Adipose tissue (tissue), 3 donors: ENCODE results near the gene SPATA45. TPM values are rescaled to one million over a fixed set of nuclear protein-coding genes. Genes with fewer than 3 reads are reported as not detected.
"Not testable (repeated sequence)": the region's sequence is repeated elsewhere in the genome, so short reads cannot be mapped to it uniquely, and the experiment has no call there.

Experiments
- H3K27ac ChIP-seq: one replicate; pipeline ENCODE4 v1.5.1; 2013; ENCODE audit warnings: low read depth, low read length
- WGBS, 3 donors: extraction: QIAGEN DNeasy Blood & Tissue Kit; methylation state at CpG; one replicate each; pipeline ENCODE4 v1.1.7; 2013; 5-methylcytosine and 5-hydroxymethylcytosine counted together
- polyA plus RNA-seq, 3 donors: library from polyadenylated mRNA; stranded (reverse); fragments of 200-250 nt; gene quantifications; one replicate each; pipeline ENCODE4 v1.2.3, GENCODE V29; 2013
- donor health status: healthy with polysubstance abuse.
- donor health status: Bipolar disorder and iron deficiency.
- donor health status: healthy.

Gene SPATA45
- not detected for polyA plus RNA-seq

GRCh38 chr1:212847549-212847948, at the start of gene SPATA45:
TSS of gene SPATA45 (minus strand) at chr1:212847649. CDS start at chr1:212836149, 11,500 bp downstream.
- no peak within 1 kb of the TSS for H3K27ac ChIP-seq
- 94 to 95% (median 95%) methylated on average over 4 of the region's 4 CpGs for WGBS, 3 donors

DNA sequence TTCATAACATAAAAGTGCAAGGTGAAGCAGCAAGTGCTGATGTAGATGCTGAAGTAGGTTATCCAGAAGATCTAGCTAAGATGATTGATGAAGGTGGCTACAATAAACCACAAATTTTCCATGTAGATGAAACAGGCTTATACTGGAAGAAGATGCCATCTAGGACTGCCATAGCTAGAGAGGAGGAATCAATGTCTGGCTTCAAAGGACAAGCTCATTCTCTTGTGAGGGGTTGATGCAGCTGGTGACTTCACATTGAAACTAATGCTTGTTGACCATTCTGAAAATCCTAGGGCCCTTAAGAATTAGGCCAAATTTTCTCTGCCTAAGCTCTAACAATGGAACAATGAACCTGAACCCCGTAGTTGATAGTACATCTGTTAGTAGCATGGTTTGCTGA, 44.7 kb upstream of the SPATA45 start:
- 91 to 97% (median 95%) methylated on average over 1 of the region's 1 CpG for WGBS, 3 donors
- no peak overlapping the region for H3K27ac ChIP-seq

GRCh38 chr1:212884592-212884991, 37.1 kb upstream of the SPATA45 start:
- no peak overlapping the region for H3K27ac ChIP-seq
- WGBS, 3 donors: 80 to 85% (median 83%) methylated on average over 4 of the region's 4 CpGs

DNA sequence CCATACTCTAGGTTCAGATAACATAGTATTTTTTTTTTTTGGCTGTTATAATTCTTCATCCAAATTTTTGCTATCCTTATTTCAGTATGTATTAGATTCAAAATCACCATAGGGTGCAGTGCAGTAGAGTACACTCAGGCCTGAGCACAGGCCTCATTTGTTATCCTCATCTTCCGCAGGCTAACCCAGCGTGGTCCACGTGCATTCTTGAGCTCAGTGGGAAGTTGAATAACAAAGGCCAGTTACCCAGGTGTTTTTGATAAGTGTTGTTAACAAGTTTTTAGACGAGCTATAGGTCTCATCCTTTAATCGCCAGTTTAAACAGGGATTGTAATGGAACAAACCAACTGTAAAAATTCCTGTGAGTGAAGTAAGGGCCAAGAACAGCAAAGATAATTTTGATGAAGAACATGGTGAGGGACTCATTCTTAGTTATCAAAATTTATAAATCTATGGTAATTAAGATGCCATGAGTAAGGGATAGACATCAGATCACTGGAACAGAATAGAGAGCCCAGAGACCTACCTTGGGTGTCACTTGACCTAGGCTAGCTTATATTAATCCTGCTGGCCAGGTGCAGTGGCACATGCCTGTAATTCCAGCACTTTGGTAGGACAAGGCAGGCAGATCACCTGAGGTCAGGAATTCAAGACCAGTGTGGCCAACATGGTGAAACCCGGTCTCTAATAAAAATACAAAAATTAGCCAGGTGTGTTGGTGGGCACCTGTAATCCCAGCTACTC, 32.7 kb upstream of the SPATA45 start:
- WGBS, 3 donors: 87 to 91% (median 91%) methylated on average over 6 of the region's 6 CpGs

DNA sequence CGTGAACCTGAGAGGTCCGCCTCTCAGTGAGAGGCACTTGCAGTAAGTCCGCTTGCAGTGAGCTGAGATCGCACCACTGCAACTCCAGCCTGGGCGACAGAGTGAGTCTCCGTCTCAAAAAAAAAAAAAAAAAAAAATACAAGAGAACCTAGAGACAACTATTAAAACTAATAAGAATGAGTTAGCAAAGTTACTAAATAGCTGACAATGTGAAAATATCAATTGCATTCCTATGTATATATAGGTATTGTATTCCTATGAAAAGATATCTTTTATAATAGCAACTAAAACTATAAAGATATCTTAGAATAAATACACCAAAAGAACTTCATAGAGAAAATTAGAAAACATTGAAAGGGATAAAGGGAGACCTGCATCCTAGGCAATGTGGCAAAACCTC, 31.0 kb upstream of the SPATA45 start:
- no peak overlapping the region for H3K27ac ChIP-seq
- WGBS, 3 donors: 96 to 97% (median 97%) methylated on average over 6 of the region's 6 CpGs

More for the DNA sequence above, 32.7 kb upstream of the SPATA45 start:
- no peak overlapping the region for H3K27ac ChIP-seq

GRCh38 chr1:212873518-212873917, 26.1 kb upstream of the SPATA45 start:
- 72 to 77% (median 74%) methylated on average over 2 of the region's 2 CpGs for WGBS, 3 donors

GRCh38 chr1:212871976-212872375, 24.5 kb upstream of the SPATA45 start:
- WGBS, 3 donors: 91 to 100% (median 100%) methylated on average over 1 of the region's 1 CpG
- no peak overlapping the region for H3K27ac ChIP-seq

More at GRCh38 chr1:212873518-212873917, 26.1 kb upstream of the SPATA45 start:
- no peak overlapping the region for H3K27ac ChIP-seq

- 53 to 96% (median 96%) methylated on average over 1 of the region's 1 CpG for WGBS, 3 donors
- no peak overlapping the region for H3K27ac ChIP-seq
Observed at GRCh38 chr1:212867192-212867591, 19.7 kb upstream of the SPATA45 start.

GRCh38 chr1:212864201-212864600, 16.8 kb upstream of the SPATA45 start:
- WGBS, 3 donors: 91 to 95% (median 94%) methylated on average over 4 of the region's 4 CpGs
- H3K27ac ChIP-seq: no peak overlapping the region

DNA sequence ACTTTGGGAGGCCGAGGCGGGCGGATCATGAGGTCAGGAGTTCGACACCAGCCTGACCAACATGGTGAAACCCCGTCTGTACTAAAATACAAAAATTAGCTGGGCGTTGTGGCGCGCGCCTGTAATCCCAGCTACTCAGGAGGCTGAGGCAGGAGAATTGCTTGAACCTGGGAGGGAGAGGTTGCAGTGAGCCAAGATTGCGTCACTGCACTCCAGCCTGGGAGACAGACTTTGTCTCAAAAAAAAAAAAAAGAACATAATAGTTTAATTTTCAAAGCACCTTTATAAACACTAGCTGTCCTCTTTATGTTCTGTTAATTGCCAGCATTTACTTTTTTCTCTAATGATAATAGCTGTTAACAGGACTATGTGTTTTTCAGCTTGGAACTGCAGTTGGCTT, 15.9 kb upstream of the SPATA45 start:
- H3K27ac ChIP-seq: not testable (repeated sequence)
- WGBS, 3 donors: 87 to 92% (median 89%) methylated on average over 9 to 10 of the region's 10 CpGs

GRCh38 chr1:212862111-212862690, 14.8 kb upstream of the SPATA45 start:
- H3K27ac ChIP-seq: no peak overlapping the region

GRCh38 chr1:212860713-212861581, 13.5 kb upstream of the SPATA45 start:
- no peak overlapping the region for H3K27ac ChIP-seq
- 78 to 83% (median 80%) methylated on average over 5 of the region's 5 CpGs for WGBS, 3 donors

More at GRCh38 chr1:212862111-212862690, 14.8 kb upstream of the SPATA45 start:
- WGBS, 3 donors: 62 to 89% (median 82%) methylated on average over 2 of the region's 2 CpGs

DNA sequence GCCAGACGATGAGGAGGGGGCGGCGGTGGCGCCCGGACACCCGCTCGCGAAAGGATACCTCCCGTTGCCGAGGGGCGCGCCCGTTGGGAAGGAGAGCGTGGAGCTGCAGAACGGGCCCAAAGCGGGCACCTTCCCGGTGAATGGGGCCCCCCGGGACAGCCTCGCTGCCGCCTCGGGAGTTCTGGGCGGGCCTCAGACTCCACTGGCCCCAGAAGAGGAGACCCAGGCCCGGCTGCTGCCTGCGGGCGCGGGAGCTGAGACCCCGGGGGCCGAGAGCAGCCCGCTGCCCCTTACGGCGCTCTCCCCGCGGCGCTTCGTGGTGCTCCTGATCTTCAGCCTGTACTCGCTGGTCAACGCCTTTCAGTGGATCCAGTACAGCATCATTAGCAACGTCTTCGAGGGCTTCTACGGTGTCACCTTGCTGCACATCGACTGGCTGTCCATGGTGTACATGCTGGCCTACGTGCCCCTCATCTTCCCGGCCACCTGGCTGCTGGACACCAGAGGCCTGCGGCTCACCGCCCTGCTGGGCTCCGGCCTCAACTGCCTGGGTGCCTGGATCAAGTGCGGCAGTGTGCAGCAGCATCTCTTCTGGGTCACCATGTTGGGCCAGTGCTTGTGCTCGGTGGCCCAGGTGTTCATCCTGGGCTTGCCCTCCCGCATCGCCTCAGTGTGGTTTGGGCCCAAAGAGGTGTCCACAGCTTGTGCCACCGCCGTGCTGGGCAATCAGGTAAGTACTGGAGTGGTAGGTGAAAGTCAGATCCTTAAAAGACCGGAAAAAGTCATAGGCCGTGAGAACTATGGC, 11.2 kb upstream of the SPATA45 start:
- 5 to 8% (median 5%) methylated on average over 49 to 54 of the region's 54 CpGs for WGBS, 3 donors
- no peak overlapping the region for H3K27ac ChIP-seq

DNA sequence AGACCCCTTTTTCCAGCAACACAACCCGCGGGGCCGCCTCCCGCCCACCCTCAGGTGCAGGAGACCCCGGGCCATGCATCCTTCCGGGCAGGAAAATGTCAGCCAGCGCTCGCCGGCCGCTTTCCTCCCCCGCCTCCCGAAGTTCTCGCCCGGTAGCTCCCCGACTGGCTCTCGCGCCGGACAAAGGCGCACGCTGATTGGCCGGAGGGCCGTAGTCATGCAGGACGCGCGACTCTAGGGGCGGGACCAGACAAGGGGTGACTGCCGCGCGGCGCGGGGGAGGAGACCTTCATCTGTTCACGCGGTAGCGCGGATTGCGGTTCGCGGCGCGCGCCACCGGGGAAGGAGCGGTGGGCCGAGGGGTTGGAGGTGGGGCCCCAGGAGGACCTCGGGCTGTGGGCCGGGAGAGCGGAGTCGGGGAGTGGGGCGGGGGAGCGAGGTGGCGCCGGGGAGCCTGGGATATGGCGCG, 10.6 kb upstream of the SPATA45 start, which contains the start of gene FLVCR1:
Gene FLVCR1, plus strand, starts transcription at position 284 of the 469 bp plus-strand sequence. Its CDS starts 178 bp downstream, at position 462.
- 0 to 1% (median 0%) methylated on average over 53 to 54 of the region's 54 CpGs for WGBS, 3 donors
- H3K27ac ChIP-seq: no peak within 1 kb of the TSS

- 91 to 92% (median 92%) methylated on average over 16 of the region's 16 CpGs for WGBS, 3 donors
- no peak overlapping the region for H3K27ac ChIP-seq
Observed at GRCh38 chr1:212856755-212857154, 9.3 kb upstream of the SPATA45 start.

- no peak overlapping the region for H3K27ac ChIP-seq
- 82 to 86% (median 85%) methylated on average over 5 of the region's 5 CpGs for WGBS, 3 donors
Observed at GRCh38 chr1:212853658-212854057, 6.2 kb upstream of the SPATA45 start.

DNA sequence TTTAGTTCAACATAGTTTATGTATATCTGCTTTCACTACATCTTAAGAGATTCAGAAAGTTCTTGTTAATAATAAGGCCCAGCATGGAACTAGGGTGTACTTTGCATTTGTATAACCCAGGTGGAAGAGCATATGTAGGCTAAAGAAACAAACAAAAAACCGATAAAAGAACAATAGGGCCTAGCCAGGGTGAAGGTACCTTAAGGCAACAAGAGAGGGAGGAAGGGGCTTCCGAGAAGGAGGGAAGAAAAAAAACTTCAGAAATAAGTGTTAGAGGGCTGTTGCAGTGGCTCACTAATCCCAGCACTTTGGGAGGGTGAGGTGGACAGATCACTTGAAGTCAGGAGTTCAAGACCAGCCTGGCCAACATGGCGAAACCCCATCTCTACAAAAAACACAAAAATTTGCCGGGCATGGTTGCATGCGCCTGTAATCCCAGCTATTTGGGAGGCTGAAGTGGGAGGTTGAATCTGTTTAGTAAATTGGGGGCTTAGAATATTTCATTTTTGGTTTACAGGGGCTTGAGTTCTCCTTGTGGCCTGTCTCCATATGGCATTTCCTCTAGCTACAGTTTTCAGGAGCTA, 4.7 kb upstream of the SPATA45 start:
- no peak overlapping the region for H3K27ac ChIP-seq
- WGBS, 3 donors: 79 to 94% (median 90%) methylated on average over 5 of the region's 5 CpGs

DNA sequence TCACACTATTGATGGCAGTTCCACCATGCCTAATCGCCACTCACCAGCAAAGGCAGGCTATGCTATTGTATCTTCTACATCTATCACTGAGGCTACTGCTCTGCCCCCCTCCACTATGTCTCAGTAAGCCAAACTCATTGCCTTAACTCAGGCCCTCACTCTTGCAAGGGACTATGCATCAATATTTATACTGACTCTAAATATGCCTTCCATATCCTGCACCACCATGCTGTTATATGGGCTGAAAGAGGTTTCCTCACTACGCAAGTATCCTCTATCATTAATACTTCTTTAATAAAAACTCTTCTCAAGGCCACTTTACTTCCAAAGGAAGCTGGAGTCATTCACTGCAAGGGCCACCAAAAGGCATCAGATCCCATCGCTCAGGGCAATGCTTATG, 2.9 kb downstream of the SPATA45 start:
- not testable (repeated sequence) for H3K27ac ChIP-seq
- WGBS, 3 donors: 85 to 89% (median 85%) methylated on average over 3 of the region's 3 CpGs
